CD14-positive monocyte (primary cell): ENCODE results near the gene ALDH1B1. TPM values are rescaled to one million over a fixed set of nuclear protein-coding genes. Genes with fewer than 3 reads are reported as not detected.

Experiments used
- DNase-seq, 3 donors: peaks; one replicate each; pipeline ENCODE4 v3.0.0-alpha.2; 2011 to 2022
- H2AFZ ChIP-seq: 2 replicates; pipeline ENCODE4 v1.6.0; 2012; ENCODE audit warnings: mild to moderate bottlenecking, low read depth, low read length, inconsistent platforms; ENCODE audit not compliant: insufficient read depth, poor library complexity, severe bottlenecking
- H3K27ac ChIP-seq, 2 donors: 1 replicate in 1 of 2; 2 replicates in 1 of 2; pipeline ENCODE4 v1.5.1; 2012 to 2013; ENCODE audit warnings: low read length in 2 of 2, control low read depth in 1 of 2, inconsistent platforms in 1 of 2, low read depth in 1 of 2, mild to moderate bottlenecking in 1 of 2
- H3K27me3 ChIP-seq, 2 donors: one replicate each; pipeline versions ENCODE4 v1.6.0 to v1.6.1; 2011 to 2013; ENCODE audit warnings: low read length in 2 of 2; ENCODE audit not compliant: control insufficient read depth in 2 of 2, insufficient read depth in 2 of 2
- H3K36me3 ChIP-seq, 2 donors: replicated peaks in 1 of 2; 1 replicate in 1 of 2; 2 replicates in 1 of 2; pipeline versions ENCODE4 v1.5.1 to v1.6.1; 2012 to 2013; ENCODE audit warnings: low read length in 2 of 2, control low read depth in 1 of 2, inconsistent platforms in 1 of 2, mild to moderate bottlenecking in 1 of 2; ENCODE audit not compliant: insufficient read depth in 2 of 2, control insufficient read depth in 1 of 2
- H3K4me1 ChIP-seq, 2 donors: 1 replicate in 1 of 2; 2 replicates in 1 of 2; pipeline versions ENCODE4 v1.5.1 to v1.6.1; 2012 to 2013; ENCODE audit warnings: low read length in 2 of 2, control low read depth in 1 of 2, inconsistent platforms in 1 of 2, mild to moderate bottlenecking in 1 of 2, moderate library complexity in 1 of 2; ENCODE audit not compliant: insufficient read depth in 2 of 2, control insufficient read depth in 1 of 2
- H3K4me2 ChIP-seq: replicated peaks from 2 replicates; pipeline ENCODE3; 2012; ENCODE audit warnings: low read length, moderate library complexity, mild to moderate bottlenecking; ENCODE audit not compliant: poor library complexity, severe bottlenecking; ENCODE audit errors: extremely low read depth
- H3K4me3 ChIP-seq, 3 experiments: fragments of 200-600 bp in 1 of 3; sonication (generic) in 1 of 3; replicated peaks in 1 of 3; 1 replicate in 2 of 3; 2 replicates in 1 of 3; pipeline ENCODE4 v1.5.1; 2011 to 2013; ENCODE audit warnings: low read length in 3 of 3, mild to moderate bottlenecking in 3 of 3, control low read depth in 2 of 3, low read depth in 2 of 3, inconsistent platforms in 1 of 3, moderate library complexity in 1 of 3
- H3K79me2 ChIP-seq: 2 replicates; pipeline ENCODE4 v1.6.0; 2012; ENCODE audit warnings: mild to moderate bottlenecking, control low read depth, inconsistent platforms, low read length, moderate library complexity; ENCODE audit not compliant: insufficient read depth
- H3K9ac ChIP-seq: 2 replicates; pipeline ENCODE4 v1.6.0; 2017; ENCODE audit warnings: low read length, mild to moderate bottlenecking; ENCODE audit not compliant: insufficient read depth, poor library complexity, severe bottlenecking
- H3K9me3 ChIP-seq, 2 donors: replicated peaks in 1 of 2; 1 replicate in 1 of 2; 2 replicates in 1 of 2; pipeline versions ENCODE4 v1.5.1 to v1.6.1; 2012 to 2013; ENCODE audit warnings: low read length in 2 of 2, control low read depth in 1 of 2; ENCODE audit not compliant: control insufficient read depth in 1 of 2, insufficient read depth in 1 of 2
- H4K20me1 ChIP-seq: 2 replicates; pipeline ENCODE4 v1.6.0; 2012; ENCODE audit warnings: mild to moderate bottlenecking, low read length, control low read depth, moderate library complexity; ENCODE audit not compliant: insufficient read depth
- H3K27ac Mint-ChIP-seq, 7 donors: one replicate each; pipeline ENCODE4 v1.8.0; 2020; ENCODE audit warnings: mild to moderate bottlenecking in 7 of 7, mixed read lengths in 7 of 7, moderate library complexity in 6 of 7, inconsistent platforms in 2 of 7
- H3K27me3 Mint-ChIP-seq, 3 donors: one replicate each; pipeline ENCODE4 v1.8.0; 2021 to 2022; ENCODE audit warnings: low read depth in 3 of 3, mild to moderate bottlenecking in 3 of 3, mixed read lengths in 3 of 3, moderate library complexity in 3 of 3, inconsistent platforms in 1 of 3
- H3K36me3 Mint-ChIP-seq, 2 donors: one replicate each; pipeline ENCODE4 v1.8.0; 2020; ENCODE audit warnings: mixed read lengths in 2 of 2, inconsistent platforms in 1 of 2, mild to moderate bottlenecking in 1 of 2
- H3K4me1 Mint-ChIP-seq: one replicate; pipeline ENCODE4 v1.8.0; 2020; ENCODE audit warnings: mild to moderate bottlenecking, mixed read lengths
- H3K4me3 Mint-ChIP-seq, 2 donors: one replicate each; pipeline ENCODE4 v1.8.0; 2020; ENCODE audit warnings: mild to moderate bottlenecking in 2 of 2, mixed read lengths in 2 of 2, moderate library complexity in 1 of 2
- H3K9me3 Mint-ChIP-seq, 7 donors: one replicate each; pipeline ENCODE4 v1.8.0; 2020 to 2022; ENCODE audit warnings: mixed read lengths in 7 of 7, mild to moderate bottlenecking in 6 of 7, moderate library complexity in 6 of 7, inconsistent platforms in 2 of 7
- CTCF ChIP-seq: fragments of 200-600 bp; IDR thresholded peaks from one replicate; pipeline ENCODE4 v1.8.0; 2022; ENCODE audit warnings: antibody characterized with exemption, mild to moderate bottlenecking
- WGBS: methylation state at CpG from one replicate; pipeline ENCODE4 v1.1.5; 2013; ENCODE audit warnings: missing lambda C conversion rate; ENCODE audit not compliant: insufficient coverage; 5-methylcytosine and 5-hydroxymethylcytosine counted together
- intact Hi-C, 2 donors: fragments of 100-400 bp; cut with micrococcal nuclease; formaldehyde crosslinking; loops; one replicate each; pipeline versions ENCODE4 v1.15.0 to v1.15.1; 2023
- polyA plus RNA-seq, 3 donors: library from polyadenylated mRNA; depleted of rRNA in 1 of 3; unstranded in 2 of 3; stranded (reverse) in 1 of 3; fragments of 300-500 nt in 2 of 3; fragments of >200 nt in 1 of 3; fragmentation: Illumina TruSeq in 2 of 3; gene quantifications; 1 replicate in 2 of 3; 2 replicates in 1 of 3; pipeline ENCODE4 v1.2.3, GENCODE V29; 2012 to 2021

The ALDH1B1 gene
- polyA plus RNA-seq, 3 donors = 1.00 to 4.5 (median 3.8) TPM

- H3K27ac Mint-ChIP-seq = peak overlapping the region in 1 of 7 donors; percentile 3
- Histone ChIP-seq H3K9ac (no peak overlapping the region), H3K4me1 (no peaks in the 10 kb centered on the region), H3K36me3 (no peaks in the 10 kb centered on the region), H3K9me3 (no peaks in the 10 kb centered on the region), H3K4me3 (no peak overlapping the region), H3K27me3 (no peaks in the 10 kb centered on the region), H2AFZ (no peak overlapping the region), H3K4me2 (no peak overlapping the region), H3K27ac (no peak overlapping the region), H4K20me1 (no peaks in the 10 kb centered on the region), H3K79me2 (no peaks in the 10 kb centered on the region)
- no peaks in the 10 kb centered on the region for H3K36me3 Mint-ChIP-seq
- H3K9me3 Mint-ChIP-seq = no peaks in the 10 kb centered on the region
- no peak for TF ChIP-seq CTCF
- 80% methylated on average over 1 of the region's 5 CpGs for WGBS
- no peak overlapping the region for H3K4me3 Mint-ChIP-seq
- intact Hi-C loops = no loop called here
- no peaks in the 10 kb centered on the region for H3K4me1 Mint-ChIP-seq
- H3K27me3 Mint-ChIP-seq = peaks cover 0 to 5% (median 2%) of the 10 kb centered on the region in 3 donors
- DNase-seq = no peak
Observed at GRCh38 chr9:38356851-38357250, 35.7 kb upstream of the ALDH1B1 start.

GRCh38 chr9:38357350-38358114, 35.0 kb upstream of the ALDH1B1 start:
- no peak overlapping the region for H3K27ac ChIP-seq
- TF ChIP-seq CTCF = no peak
- no peak overlapping the region for H2AFZ ChIP-seq
- Mint-ChIP-seq H3K27me3 (peaks cover 0 to 4% (median 2%) of the 10 kb centered on the region in 3 donors), H3K36me3 (no peaks in the 10 kb centered on the region), H3K4me1 (no peaks in the 10 kb centered on the region), H3K27ac (no peak overlapping the region), H3K4me3 (no peak overlapping the region), H3K9me3 (no peaks in the 10 kb centered on the region)
- peaks cover 0 to 1% of the 10 kb centered on the region in 2 donors for H3K4me1 ChIP-seq
- no peak overlapping the region for H3K4me2 ChIP-seq
- WGBS = 39% methylated on average over 3 of the region's 5 CpGs
- intact Hi-C loops = no loop called here
- no peaks in the 10 kb centered on the region for H3K79me2 ChIP-seq
- H3K36me3 ChIP-seq = no peaks in the 10 kb centered on the region
- no peak overlapping the region for H3K4me3 ChIP-seq
- DNase-seq = no peak
- no peaks in the 10 kb centered on the region for H3K27me3 ChIP-seq
- no peak overlapping the region for H3K9ac ChIP-seq
- H4K20me1 ChIP-seq = no peaks in the 10 kb centered on the region
- no peaks in the 10 kb centered on the region for H3K9me3 ChIP-seq
